BLaER1 treated with 17β-estradiol and CSF1 and Interleukin-3, amounts not matched to agents 10 nM and 100 nM (cell line): ENCODE results near the gene OGT.
"Not testable (repeated sequence)": the region's sequence is repeated elsewhere in the genome, so short reads cannot be mapped to it uniquely, and the experiment has no call there.

Experiments used
- H3K27ac ChIP-seq, 11 experiments: shearing (Covaris generic); formaldehyde crosslinking; 2 replicates each; pipeline ENCODE4 v1.8.1; 2022
- H3K27me3 ChIP-seq, 11 experiments: shearing (Covaris generic); formaldehyde crosslinking; 2 replicates each; pipeline ENCODE4 v1.8.1; 2022
- H3K36me3 ChIP-seq, 11 experiments: shearing (Covaris generic); formaldehyde crosslinking; 2 replicates each; pipeline ENCODE4 v1.8.1; 2022
- H3K4me1 ChIP-seq, 10 experiments: shearing (Covaris generic); formaldehyde crosslinking; 2 replicates each; pipeline ENCODE4 v1.8.1; 2022
- H3K4me2 ChIP-seq, 11 experiments: shearing (Covaris generic); formaldehyde crosslinking; 2 replicates each; pipeline ENCODE4 v1.8.1; 2022
- H3K4me3 ChIP-seq, 10 experiments: shearing (Covaris generic); formaldehyde crosslinking; 2 replicates each; pipeline ENCODE4 v1.8.1; 2022
- H3K9ac ChIP-seq, 11 experiments: shearing (Covaris generic); formaldehyde crosslinking; 2 replicates each; pipeline ENCODE4 v1.8.1; 2022
- H3K9me3 ChIP-seq, 11 experiments: shearing (Covaris generic); formaldehyde crosslinking; replicated peaks in 1 of 11; 2 replicates each; pipeline ENCODE4 v1.8.1; 2022
- H4K20me1 ChIP-seq, 11 experiments: shearing (Covaris generic); formaldehyde crosslinking; 2 replicates each; pipeline ENCODE4 v1.8.1; 2022
- Cebpa-rat ChIP-seq, 11 experiments: shearing (Covaris generic); IDR thresholded peaks; 2 replicates each; pipeline ENCODE4 v1.8.1; 2022

OGT gene

DNA sequence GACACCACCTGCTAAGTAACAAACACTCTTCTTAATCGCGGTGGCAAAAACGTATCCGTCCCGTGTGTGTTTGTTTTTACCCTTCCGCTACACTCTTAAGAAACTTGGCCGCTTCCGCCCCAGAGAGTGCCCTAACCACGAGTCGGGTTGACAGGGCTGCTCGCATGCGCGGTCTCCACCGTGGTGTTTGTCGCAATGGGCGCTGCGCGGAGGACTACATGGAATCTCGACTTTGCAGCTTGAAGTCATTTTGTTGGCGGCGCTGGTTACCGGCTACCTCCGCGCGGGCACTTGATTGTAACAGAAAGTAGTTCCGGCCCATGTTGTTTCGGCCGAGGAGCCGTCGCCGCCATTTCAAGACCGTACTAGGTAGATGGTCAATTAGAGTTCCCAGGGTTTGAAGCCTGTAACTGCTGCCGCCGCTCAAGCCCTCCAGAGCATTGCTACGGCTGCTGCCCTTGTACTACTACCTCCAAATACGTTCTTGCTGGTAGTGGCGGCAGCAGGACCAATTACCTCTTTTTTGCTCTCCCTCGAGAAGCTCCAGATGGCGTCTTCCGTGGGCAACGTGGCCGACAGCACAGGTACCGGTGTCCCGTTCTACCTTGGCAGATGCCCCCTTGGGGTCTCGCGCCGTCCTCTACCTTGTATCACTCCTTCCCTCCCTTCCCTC, at the start of gene OGT:
OGT (plus strand) TSS at position 352 of the 673 bp plus-strand sequence; CDS start at position 548, 196 bp downstream.
- peak in 2 of 11 experiments; percentile 38 to 48; a peak in 2 of 22 replicates for TF ChIP-seq Cebpa-rat (IDR thresholded peaks at IDR 0.05)
- Histone ChIP-seq H3K36me3 (peaks cover 2 to 18% (median 11%) of the 10 kb centered on the region in 11 experiments; a peak in 11 of 22 replicates), H4K20me1 (peaks cover 35 to 45% (median 40%) of the 10 kb centered on the region in 11 experiments), H3K27me3 (peaks cover 14 to 71% (median 55%) of the 10 kb centered on the region in 11 experiments; a peak in 20 of 22 replicates), H3K4me3 (peak within 1 kb of the TSS; percentile 71 to 94 (median 84)), H3K27ac (peak within 1 kb of the TSS; percentile 82 to 97 (median 94)), H3K4me2 (peak within 1 kb of the TSS; percentile 67 to 85 (median 81)), H3K9ac (peak within 1 kb of the TSS; percentile 89 to 96 (median 93)), H3K9me3 (peaks cover 18 to 53% (median 32%) of the 10 kb centered on the region in 11 experiments; a peak in 21 of 22 replicates), H3K4me1 (peaks cover 8 to 30% (median 21%) of the 10 kb centered on the region in 10 experiments; a peak in 19 of 20 replicates)

DNA sequence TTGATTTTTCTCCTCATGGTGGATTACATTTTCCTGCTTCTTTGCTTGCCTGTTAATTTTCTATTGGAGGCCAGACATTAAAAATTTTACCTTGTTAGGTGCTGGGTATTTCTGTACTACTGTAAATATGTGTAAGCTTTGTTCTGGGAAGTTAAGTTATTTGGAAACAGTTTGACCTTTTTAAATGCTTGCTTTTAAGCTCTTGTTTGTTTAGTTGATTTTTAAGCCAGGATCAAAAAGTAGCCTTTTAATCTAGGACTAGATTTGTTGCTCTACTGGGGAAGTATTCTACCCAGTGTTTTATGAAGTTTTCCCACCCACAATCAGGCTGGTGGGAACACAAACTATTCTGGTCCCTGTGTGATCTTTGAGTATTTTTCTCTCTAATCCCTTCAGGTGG, 45.1 kb upstream of the OGT start:
- no peak overlapping the region for H3K27ac ChIP-seq
- no peaks in the 10 kb centered on the region for H3K36me3 ChIP-seq
- H4K20me1 ChIP-seq: no peaks in the 10 kb centered on the region
- peaks cover 23 to 78% (median 60%) of the 10 kb centered on the region in 11 experiments for H3K27me3 ChIP-seq
- H3K9me3 ChIP-seq: peaks cover 7 to 12% (median 10%) of the 10 kb centered on the region in 11 experiments; a peak in 21 of 22 replicates
- no peak overlapping the region for H3K4me3 ChIP-seq
- H3K4me1 ChIP-seq: peaks cover 0 to 6% (median 0%) of the 10 kb centered on the region in 10 experiments; a peak in 5 of 20 replicates
- no peak overlapping the region for H3K4me2 ChIP-seq
- no peak overlapping the region for H3K9ac ChIP-seq
- TF ChIP-seq Cebpa-rat (IDR thresholded peaks at IDR 0.05): no peak

DNA sequence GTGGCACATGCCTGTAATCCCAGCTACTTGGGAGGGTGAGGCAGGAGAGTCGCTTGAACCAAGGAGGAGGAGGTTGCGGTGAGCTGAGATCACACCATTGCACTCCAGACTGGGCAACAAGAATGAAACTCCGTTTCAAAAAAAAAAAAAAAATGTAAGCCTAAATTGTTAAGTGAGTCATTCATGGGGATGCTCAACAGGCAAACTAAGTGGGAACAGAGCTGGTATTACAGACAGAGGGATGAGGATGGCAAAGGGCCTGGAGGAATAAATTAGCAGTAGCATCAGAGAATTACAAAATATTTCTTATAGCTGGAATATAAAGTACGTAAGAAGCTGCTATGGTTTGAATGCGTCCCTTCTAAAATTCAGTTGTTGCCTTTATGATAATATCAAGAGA, 43.4 kb upstream of the OGT start:
- H3K36me3 ChIP-seq: no peaks in the 10 kb centered on the region
- H3K9ac ChIP-seq: no peak overlapping the region
- no peak overlapping the region for H3K4me2 ChIP-seq
- no peaks in the 10 kb centered on the region for H3K4me1 ChIP-seq
- H3K4me3 ChIP-seq: no peak overlapping the region
- peaks cover 28 to 80% (median 65%) of the 10 kb centered on the region in 11 experiments for H3K27me3 ChIP-seq
- peaks cover 19 to 29% (median 26%) of the 10 kb centered on the region in 11 experiments for H3K9me3 ChIP-seq
- no peaks in the 10 kb centered on the region for H4K20me1 ChIP-seq
- TF ChIP-seq Cebpa-rat (IDR thresholded peaks at IDR 0.05): no peak
- no peak overlapping the region for H3K27ac ChIP-seq

GRCh38 chrX:71492231-71493065, 40.5 kb upstream of the OGT start:
- Histone ChIP-seq H3K9ac (no peak overlapping the region), H3K36me3 (no peaks in the 10 kb centered on the region), H3K4me1 (no peaks in the 10 kb centered on the region), H3K9me3 (peaks cover 28 to 40% (median 35%) of the 10 kb centered on the region in 11 experiments), H3K4me3 (no peak overlapping the region), H3K4me2 (peak overlapping the region in 2 of 11 experiments; percentile 7 to 23; a peak in 1 of 22 replicates), H3K27ac (no peak overlapping the region), H3K27me3 (peaks cover 34 to 83% (median 67%) of the 10 kb centered on the region in 11 experiments), H4K20me1 (no peaks in the 10 kb centered on the region)
- TF ChIP-seq Cebpa-rat (IDR thresholded peaks at IDR 0.05): no peak

DNA sequence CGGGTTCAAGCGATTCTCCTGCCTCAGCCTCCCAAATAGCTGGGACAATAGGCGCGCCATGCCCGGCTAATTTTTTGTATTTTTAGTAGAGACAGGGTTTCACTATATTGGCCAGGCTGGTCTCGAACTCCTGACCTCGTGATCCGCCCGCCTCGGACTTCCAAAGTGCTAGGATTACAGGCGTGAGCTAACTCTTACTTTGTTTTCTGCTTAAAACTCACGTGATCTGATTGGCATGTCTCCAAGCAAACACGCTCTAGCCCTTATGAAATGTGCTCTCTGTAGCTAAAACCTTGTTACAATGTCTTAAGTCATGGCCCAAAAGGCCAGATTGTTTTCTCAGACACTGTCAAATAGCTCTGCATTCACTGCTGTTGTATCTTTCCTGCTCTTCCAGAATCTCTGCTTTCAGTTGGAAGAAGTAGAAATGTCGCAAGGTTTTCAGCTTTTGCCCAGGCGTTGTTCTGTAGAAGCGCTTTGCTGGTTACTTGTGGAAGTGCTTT, 39.7 kb upstream of the OGT start:
- Histone ChIP-seq H3K27me3 (peaks cover 33 to 81% (median 62%) of the 10 kb centered on the region in 11 experiments), H3K36me3 (no peaks in the 10 kb centered on the region), H3K9me3 (peaks cover 28 to 40% (median 35%) of the 10 kb centered on the region in 11 experiments), H4K20me1 (no peaks in the 10 kb centered on the region), H3K4me3 (no peak overlapping the region), H3K27ac (no peak overlapping the region), H3K4me2 (no peak overlapping the region), H3K4me1 (no peaks in the 10 kb centered on the region), H3K9ac (no peak overlapping the region)
- TF ChIP-seq Cebpa-rat (IDR thresholded peaks at IDR 0.05): no peak

GRCh38 chrX:71495979-71496378, 36.9 kb upstream of the OGT start:
- H3K9me3 ChIP-seq: peaks cover 28 to 39% (median 35%) of the 10 kb centered on the region in 11 experiments
- H3K9ac ChIP-seq, H3K4me1 ChIP-seq, H3K4me3 ChIP-seq, H3K4me2 ChIP-seq, H3K36me3 ChIP-seq, H3K27ac ChIP-seq, H4K20me1 ChIP-seq: not testable (repeated sequence)
- peaks cover 20 to 65% (median 50%) of the 10 kb centered on the region in 11 experiments for H3K27me3 ChIP-seq

GRCh38 chrX:71496476-71496875, 36.4 kb upstream of the OGT start:
- H3K36me3 ChIP-seq: no peaks in the 10 kb centered on the region
- no peaks in the 10 kb centered on the region for H4K20me1 ChIP-seq
- peaks cover 15 to 64% (median 47%) of the 10 kb centered on the region in 11 experiments for H3K27me3 ChIP-seq
- no peak for TF ChIP-seq Cebpa-rat (IDR thresholded peaks at IDR 0.05)
- H3K4me1 ChIP-seq: no peaks in the 10 kb centered on the region
- H3K9me3 ChIP-seq: peaks cover 28 to 43% (median 38%) of the 10 kb centered on the region in 11 experiments
- H3K27ac ChIP-seq: no peak overlapping the region
- H3K4me2 ChIP-seq: no peak overlapping the region
- no peak overlapping the region for H3K4me3 ChIP-seq
- no peak overlapping the region for H3K9ac ChIP-seq

- Histone ChIP-seq H3K27me3 (peaks cover 10 to 62% (median 41%) of the 10 kb centered on the region in 11 experiments; a peak in 21 of 22 replicates), H3K9me3 (peaks cover 9 to 23% (median 19%) of the 10 kb centered on the region in 11 experiments; a peak in 19 of 22 replicates)
- not testable (repeated sequence) for H3K4me2 ChIP-seq, H3K4me1 ChIP-seq, H3K36me3 ChIP-seq, H3K27ac ChIP-seq, H3K4me3 ChIP-seq, H4K20me1 ChIP-seq, H3K9ac ChIP-seq
Measured at GRCh38 chrX:71502080-71502479, 30.8 kb upstream of the OGT start.

- peaks cover 13 to 74% (median 34%) of the 10 kb centered on the region in 11 experiments; a peak in 21 of 22 replicates for H3K27me3 ChIP-seq
- no peak overlapping the region for H3K9ac ChIP-seq
- no peak overlapping the region for H3K4me3 ChIP-seq
- H3K4me1 ChIP-seq: no peaks in the 10 kb centered on the region
- no peaks in the 10 kb centered on the region for H3K36me3 ChIP-seq
- TF ChIP-seq Cebpa-rat (IDR thresholded peaks at IDR 0.05): no peak
- H3K27ac ChIP-seq: no peak overlapping the region
- H3K4me2 ChIP-seq: no peak overlapping the region
- no peaks in the 10 kb centered on the region; a peak in 1 of 22 replicates for H4K20me1 ChIP-seq
- peaks cover 9 to 23% (median 19%) of the 10 kb centered on the region in 11 experiments; a peak in 19 of 22 replicates for H3K9me3 ChIP-seq
Measured at GRCh38 chrX:71504346-71504745, 28.6 kb upstream of the OGT start.
